HepG2 (cell line): ENCODE measurements around the gene ESRP2. TPM values are rescaled to one million over a fixed set of nuclear protein-coding genes. Genes with fewer than 3 reads are reported as not detected.
A peak's percentile ranks its signal among the peaks of the same experiment; 100 is the strongest.

Source experiments
- ATM ChIP-seq: fragments of 450-650 bp; IDR thresholded peaks from 2 replicates; pipeline ENCODE4 v1.7.1; 2017; ENCODE audit warnings: mild to moderate bottlenecking, borderline replicate concordance
- ISX ChIP-seq: sonication (generic); formaldehyde crosslinking; conservative IDR thresholded peaks from 2 replicates; pipeline ENCODE4 v1.5.0; 2020; ENCODE audit warnings: missing genetic modification reagents
- NCOA2 ChIP-seq: sonication (generic); formaldehyde crosslinking; IDR thresholded peaks from 2 replicates; pipeline ENCODE4 v1.8.0; 2022; ENCODE audit warnings: inconsistent platforms
- SMYD3 ChIP-seq: sonication (generic); formaldehyde crosslinking; IDR thresholded peaks from 2 replicates; pipeline ENCODE4 v1.8.1; 2023; ENCODE audit warnings: mild to moderate bottlenecking, missing genetic modification reagents
- ZFP36 ChIP-seq: fragments of 150-350 bp; IDR thresholded peaks from 2 replicates; pipeline ENCODE4 v1.6.1; 2018; ENCODE audit warnings: borderline replicate concordance, low read length, low read depth; ENCODE audit not compliant: partially characterized antibody
- ZNF101 ChIP-seq: sonication (generic); formaldehyde crosslinking; IDR thresholded peaks from 2 replicates; pipeline ENCODE4 v1.4.0; 2020; ENCODE audit warnings: mild to moderate bottlenecking, low read depth, missing genetic modification reagents, borderline replicate concordance
- ZNF121 ChIP-seq: sonication (generic); formaldehyde crosslinking; IDR thresholded peaks from 2 replicates; pipeline ENCODE4 v1.5.0; 2020; ENCODE audit warnings: mild to moderate bottlenecking, missing genetic modification reagents
- ZNF251 ChIP-seq: sonication (generic); formaldehyde crosslinking; IDR thresholded peaks from 2 replicates; pipeline ENCODE4 v1.9.0; 2021; ENCODE audit warnings: mild to moderate bottlenecking, missing genetic modification reagents
- ZNF317 ChIP-seq: sonication (generic); formaldehyde crosslinking; IDR thresholded peaks from 2 replicates; pipeline ENCODE4 v1.5.0; 2020; ENCODE audit warnings: mild to moderate bottlenecking, missing genetic modification reagents
- ZNF547 ChIP-seq: sonication (generic); formaldehyde crosslinking; IDR thresholded peaks from 2 replicates; pipeline ENCODE4 v1.5.1; 2020; ENCODE audit warnings: mild to moderate bottlenecking, missing genetic modification reagents
- ZNF605 ChIP-seq: sonication (generic); formaldehyde crosslinking; IDR thresholded peaks from 2 replicates; pipeline ENCODE4 v1.8.0; 2022; ENCODE audit warnings: mild to moderate bottlenecking, missing genetic modification reagents
- polyA plus RNA-seq, 8 experiments: library from polyadenylated mRNA; depleted of rRNA in 3 of 8; stranded (reverse) in 7 of 8; unstranded in 1 of 8; fragments of >200 nt; fragmentation: Illumina TruSeq in 4 of 8; extraction: Trizol in 4 of 8; gene quantifications; 2 replicates each; pipeline versions ENCODE4 v1.2.1 to v1.2.3, GENCODE V29; 2011 to 2016; ENCODE audit warnings: low read depth in 4 of 8, missing spikeins in 1 of 8, mixed read lengths in 1 of 8; ENCODE audit not compliant: insufficient read depth in 1 of 8
- total RNA-seq, 5 experiments: library from RNA; depleted of rRNA; stranded (reverse); fragments of >200 nt; fragmentation: Illumina TruSeq; extraction: Trizol; gene quantifications; 2 replicates each; pipeline ENCODE4 v1.2.3, GENCODE V29; 2016; ENCODE audit warnings: low read depth in 1 of 5
- TF ChIP-seq, protein P1 (sequence below): sonication (generic); formaldehyde crosslinking; conservative IDR thresholded peaks from 2 replicates; pipeline ENCODE4 v1.8.0; 2022; ENCODE audit warnings: mild to moderate bottlenecking, moderate library complexity, missing genetic modification reagents
- TF ChIP-seq, protein P2 (sequence below): sonication (generic); formaldehyde crosslinking; IDR thresholded peaks from 2 replicates; pipeline ENCODE4 v1.5.1; 2020; ENCODE audit warnings: missing genetic modification reagents, mild to moderate bottlenecking, borderline replicate concordance
- TF ChIP-seq, protein P3 (sequence below): IDR thresholded peaks from 2 replicates; pipeline ENCODE4 v1.6.1; 2016; ENCODE audit warnings: low read depth
- TF ChIP-seq, protein P4 (sequence below): sonication (generic); formaldehyde crosslinking; IDR thresholded peaks from one replicate; pipeline ENCODE4 v1.5.1; 2020; ENCODE audit warnings: mild to moderate bottlenecking, missing genetic modification reagents; ENCODE audit errors: not compliant biosample characterization

Gene ESRP2
- total and polyA plus RNA-seq, 2 of the 13 experiments (the other 11 are each of a cell fraction or from before 2014, with no cell fraction given): 21.1 to 32.4 TPM

DNA sequence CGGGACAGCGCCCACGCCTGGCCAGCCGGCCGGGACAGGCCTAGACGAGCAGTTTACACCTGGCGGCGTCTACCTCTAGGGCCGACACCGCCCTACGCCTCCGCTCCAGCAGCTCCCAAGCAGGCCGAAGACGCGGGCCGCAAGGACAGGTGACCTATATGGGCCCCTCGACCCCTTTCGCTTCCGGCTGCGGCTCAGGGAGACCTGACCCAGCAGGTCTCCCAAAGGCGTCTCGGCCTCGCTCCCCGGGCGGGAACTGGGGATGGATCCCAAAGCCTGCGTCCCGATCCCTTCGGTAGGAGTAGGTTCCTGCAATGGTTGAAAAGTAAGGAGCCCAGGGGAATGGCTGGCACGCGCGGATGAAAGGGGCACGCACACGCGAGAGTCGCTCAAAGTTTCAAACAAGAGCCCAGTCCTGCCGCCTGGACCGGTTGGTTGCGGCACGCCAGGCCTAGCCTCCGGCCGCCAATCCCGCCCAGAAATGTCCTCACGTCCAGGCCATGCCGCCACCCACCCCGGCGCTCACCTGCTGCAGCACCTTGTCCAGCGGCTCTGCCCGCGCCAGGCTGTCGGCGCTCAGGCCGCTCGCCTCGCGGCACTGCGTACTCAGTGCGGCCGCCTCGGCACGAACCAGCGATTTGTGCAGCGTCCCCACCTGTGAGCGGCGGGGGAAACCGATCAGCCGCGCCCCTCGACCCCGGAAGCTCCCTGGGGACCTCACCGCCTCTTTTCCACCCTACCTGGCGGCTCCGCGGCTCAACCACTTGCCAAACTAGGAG lies 630 bp downstream of the ESRP2 start (continued):
- TF ChIP-seq, protein P1, sequence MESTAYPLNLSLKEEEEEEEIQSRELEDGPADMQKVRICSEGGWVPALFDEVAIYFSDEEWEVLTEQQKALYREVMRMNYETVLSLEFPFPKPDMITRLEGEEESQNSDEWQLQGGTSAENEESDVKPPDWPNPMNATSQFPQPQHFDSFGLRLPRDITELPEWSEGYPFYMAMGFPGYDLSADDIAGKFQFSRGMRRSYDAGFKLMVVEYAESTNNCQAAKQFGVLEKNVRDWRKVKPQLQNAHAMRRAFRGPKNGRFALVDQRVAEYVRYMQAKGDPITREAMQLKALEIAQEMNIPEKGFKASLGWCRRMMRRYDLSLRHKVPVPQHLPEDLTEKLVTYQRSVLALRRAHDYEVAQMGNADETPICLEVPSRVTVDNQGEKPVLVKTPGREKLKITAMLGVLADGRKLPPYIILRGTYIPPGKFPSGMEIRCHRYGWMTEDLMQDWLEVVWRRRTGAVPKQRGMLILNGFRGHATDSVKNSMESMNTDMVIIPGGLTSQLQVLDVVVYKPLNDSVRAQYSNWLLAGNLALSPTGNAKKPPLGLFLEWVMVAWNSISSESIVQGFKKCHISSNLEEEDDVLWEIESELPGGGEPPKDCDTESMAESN (CRISPR knock-in tag): no peak
- TF ChIP-seq ZNF547 (CRISPR knock-in tag) (no peak; the same call in 1 of the 2 replicates), ZNF251 (no peak), ATM (no peak), ZNF605 (CRISPR knock-in tag) (peak; percentile 73), ZNF121 (CRISPR knock-in tag) (0 out of 2 replicates have a peak, but pooled peaks have one; percentile 52), SMYD3 (peak; percentile 47; the same call in 1 of the 2 replicates), ZNF317 (CRISPR knock-in tag) (no peak), NCOA2 (CRISPR knock-in tag) (no peak), ZFP36 (no peak), ISX (CRISPR knock-in tag) (no peak; the same call in 1 of the 2 replicates), ZNF101 (no peak)
- TF ChIP-seq, protein P2, sequence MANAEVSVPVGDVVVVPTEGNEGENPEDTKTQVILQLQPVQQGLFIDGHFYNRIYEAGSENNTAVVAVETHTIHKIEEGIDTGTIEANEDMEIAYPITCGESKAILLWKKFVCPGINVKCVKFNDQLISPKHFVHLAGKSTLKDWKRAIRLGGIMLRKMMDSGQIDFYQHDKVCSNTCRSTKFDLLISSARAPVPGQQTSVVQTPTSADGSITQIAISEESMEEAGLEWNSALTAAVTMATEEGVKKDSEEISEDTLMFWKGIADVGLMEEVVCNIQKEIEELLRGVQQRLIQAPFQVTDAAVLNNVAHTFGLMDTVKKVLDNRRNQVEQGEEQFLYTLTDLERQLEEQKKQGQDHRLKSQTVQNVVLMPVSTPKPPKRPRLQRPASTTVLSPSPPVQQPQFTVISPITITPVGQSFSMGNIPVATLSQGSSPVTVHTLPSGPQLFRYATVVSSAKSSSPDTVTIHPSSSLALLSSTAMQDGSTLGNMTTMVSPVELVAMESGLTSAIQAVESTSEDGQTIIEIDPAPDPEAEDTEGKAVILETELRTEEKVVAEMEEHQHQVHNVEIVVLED: no peak
- TF ChIP-seq, protein P3, sequence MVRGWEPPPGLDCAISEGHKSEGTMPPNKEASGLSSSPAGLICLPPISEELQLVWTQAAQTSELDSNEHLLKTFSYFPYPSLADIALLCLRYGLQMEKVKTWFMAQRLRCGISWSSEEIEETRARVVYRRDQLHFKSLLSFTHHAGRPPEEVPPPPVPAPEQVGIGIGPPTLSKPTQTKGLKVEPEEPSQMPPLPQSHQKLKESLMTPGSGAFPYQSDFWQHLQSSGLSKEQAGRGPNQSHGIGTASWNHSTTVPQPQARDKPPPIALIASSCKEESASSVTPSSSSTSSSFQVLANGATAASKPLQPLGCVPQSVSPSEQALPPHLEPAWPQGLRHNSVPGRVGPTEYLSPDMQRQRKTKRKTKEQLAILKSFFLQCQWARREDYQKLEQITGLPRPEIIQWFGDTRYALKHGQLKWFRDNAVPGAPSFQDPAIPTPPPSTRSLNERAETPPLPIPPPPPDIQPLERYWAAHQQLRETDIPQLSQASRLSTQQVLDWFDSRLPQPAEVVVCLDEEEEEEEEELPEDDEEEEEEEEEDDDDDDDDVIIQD (CRISPR knock-in tag): no peak
- TF ChIP-seq, protein P4, sequence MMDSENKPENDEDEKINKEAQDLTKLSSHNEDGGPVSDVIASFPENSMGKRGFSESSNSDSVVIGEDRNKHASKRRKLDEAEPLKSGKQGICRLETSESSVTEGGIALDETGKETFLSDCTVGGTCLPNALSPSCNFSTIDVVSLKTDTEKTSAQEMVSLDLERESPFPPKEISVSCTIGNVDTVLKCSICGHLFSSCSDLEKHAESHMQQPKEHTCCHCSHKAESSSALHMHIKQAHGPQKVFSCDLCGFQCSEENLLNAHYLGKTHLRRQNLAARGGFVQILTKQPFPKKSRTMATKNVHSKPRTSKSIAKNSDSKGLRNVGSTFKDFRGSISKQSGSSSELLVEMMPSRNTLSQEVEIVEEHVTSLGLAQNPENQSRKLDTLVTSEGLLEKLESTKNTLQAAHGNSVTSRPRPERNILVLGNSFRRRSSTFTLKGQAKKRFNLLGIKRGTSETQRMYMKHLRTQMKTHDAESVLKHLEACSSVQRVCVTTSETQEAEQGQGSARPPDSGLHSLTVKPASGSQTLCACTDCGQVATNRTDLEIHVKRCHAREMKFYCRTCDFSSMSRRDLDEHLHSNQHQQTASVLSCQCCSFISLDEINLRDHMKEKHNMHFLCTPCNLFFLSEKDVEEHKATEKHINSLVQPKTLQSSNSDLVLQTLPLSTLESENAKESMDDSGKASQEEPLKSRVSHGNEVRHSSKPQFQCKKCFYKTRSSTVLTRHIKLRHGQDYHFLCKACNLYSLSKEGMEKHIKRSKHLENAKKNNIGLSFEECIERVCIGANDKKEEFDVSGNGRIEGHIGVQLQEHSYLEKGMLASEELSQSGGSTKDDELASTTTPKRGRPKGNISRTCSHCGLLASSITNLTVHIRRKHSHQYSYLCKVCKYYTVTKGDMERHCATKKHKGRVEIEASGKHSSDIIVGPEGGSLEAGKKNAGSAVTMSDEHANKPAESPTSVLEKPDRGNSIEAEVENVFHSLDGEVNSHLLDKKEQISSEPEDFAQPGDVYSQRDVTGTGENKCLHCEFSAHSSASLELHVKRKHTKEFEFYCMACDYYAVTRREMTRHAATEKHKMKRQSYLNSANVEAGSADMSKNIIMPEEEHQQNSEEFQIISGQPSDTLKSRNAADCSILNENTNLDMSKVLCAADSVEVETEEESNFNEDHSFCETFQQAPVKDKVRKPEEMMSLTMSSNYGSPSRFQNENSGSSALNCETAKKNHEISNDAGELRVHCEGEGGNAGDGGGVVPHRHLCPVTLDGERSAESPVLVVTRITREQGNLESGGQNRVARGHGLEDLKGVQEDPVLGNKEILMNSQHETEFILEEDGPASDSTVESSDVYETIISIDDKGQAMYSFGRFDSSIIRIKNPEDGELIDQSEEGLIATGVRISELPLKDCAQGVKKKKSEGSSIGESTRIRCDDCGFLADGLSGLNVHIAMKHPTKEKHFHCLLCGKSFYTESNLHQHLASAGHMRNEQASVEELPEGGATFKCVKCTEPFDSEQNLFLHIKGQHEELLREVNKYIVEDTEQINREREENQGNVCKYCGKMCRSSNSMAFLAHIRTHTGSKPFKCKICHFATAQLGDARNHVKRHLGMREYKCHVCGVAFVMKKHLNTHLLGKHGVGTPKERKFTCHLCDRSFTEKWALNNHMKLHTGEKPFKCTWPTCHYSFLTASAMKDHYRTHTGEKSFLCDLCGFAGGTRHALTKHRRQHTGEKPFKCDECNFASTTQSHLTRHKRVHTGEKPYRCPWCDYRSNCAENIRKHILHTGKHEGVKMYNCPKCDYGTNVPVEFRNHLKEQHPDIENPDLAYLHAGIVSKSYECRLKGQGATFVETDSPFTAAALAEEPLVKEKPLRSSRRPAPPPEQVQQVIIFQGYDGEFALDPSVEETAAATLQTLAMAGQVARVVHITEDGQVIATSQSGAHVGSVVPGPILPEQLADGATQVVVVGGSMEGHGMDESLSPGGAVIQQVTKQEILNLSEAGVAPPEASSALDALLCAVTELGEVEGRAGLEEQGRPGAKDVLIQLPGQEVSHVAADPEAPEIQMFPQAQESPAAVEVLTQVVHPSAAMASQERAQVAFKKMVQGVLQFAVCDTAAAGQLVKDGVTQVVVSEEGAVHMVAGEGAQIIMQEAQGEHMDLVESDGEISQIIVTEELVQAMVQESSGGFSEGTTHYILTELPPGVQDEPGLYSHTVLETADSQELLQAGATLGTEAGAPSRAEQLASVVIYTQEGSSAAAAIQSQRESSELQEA (CRISPR knock-in tag): peak; percentile 50
